ENCODE data around the gene LDHAL6A.
A peak's percentile ranks its signal among the peaks of the same experiment; 100 is the strongest.

The LDHAL6A gene

GRCh38 chr11:18490736-18491485 lies 35.3 kb downstream of the LDHAL6A start:
- DNase-seq, result peak; percentile 4

- no peak for DNase-seq
These were observed 36.3 kb downstream of the LDHAL6A start for GRCh38 chr11:18491924-18492323.

- peak; percentile 10 for DNase-seq
These were observed 37.2 kb downstream of the LDHAL6A start for GRCh38 chr11:18492888-18493287.

- no peak for DNase-seq
These were observed 37.7 kb downstream of the LDHAL6A start for GRCh38 chr11:18493310-18493709.

GRCh38 chr11:18495271-18495670 lies 39.6 kb downstream of the LDHAL6A start:
- DNase-seq, result peak; percentile 52

GRCh38 chr11:18495703-18496102 lies 40.0 kb downstream of the LDHAL6A start:
- DNase-seq, result no peak

- no peak for DNase-seq
These were observed 42.4 kb downstream of the LDHAL6A start for GRCh38 chr11:18498039-18498438.

- DNase-seq, result no peak
These were observed 46.0 kb downstream of the LDHAL6A start for GRCh38 chr11:18501629-18502028.

- DNase-seq, result no peak
These were observed 46.7 kb downstream of the LDHAL6A start for GRCh38 chr11:18502352-18502751.

GRCh38 chr11:18521122-18521521 lies 65.5 kb downstream of the LDHAL6A start:
- DNase-seq, result no peak

- DNase-seq, result peak; percentile 37
These were observed 66.7 kb downstream of the LDHAL6A start for GRCh38 chr11:18522388-18522787.

GRCh38 chr11:18523084-18523483 lies 67.4 kb downstream of the LDHAL6A start:
- DNase-seq, result no peak

- no peak for DNase-seq
These were observed 68.6 kb downstream of the LDHAL6A start for GRCh38 chr11:18524248-18524647.

GRCh38 chr11:18526130-18526520 lies 70.5 kb downstream of the LDHAL6A start:
- DNase-seq, result no peak

- peak; percentile 96 for DNase-seq
These were observed 71.1 kb downstream of the LDHAL6A start, which contains the start of gene TSG101 for GRCh38 chr11:18526521-18527296. Gene TSG101 (minus strand): TSS chr11:18526942. CDS start chr11:18526816, 126 bp downstream.

GRCh38 chr11:18527512-18527911 lies 71.9 kb downstream of the LDHAL6A start:
- peak; percentile 20 for DNase-seq
